UCSD-AML1 (cell line): ENCODE measurements around the gene ENPP3.

Experiments used
- DNase-seq: peaks from one replicate; lab custom pipeline; 2025; ENCODE audit not compliant: unreplicated experiment; lab: John Stamatoyannopoulos, UW

Gene ENPP3

GRCh38 chr6:131642565-131642964, 5.5 kb downstream of the ENPP3 start:
- DNase-seq, result no peak

GRCh38 chr6:131642987-131643611, 6.0 kb downstream of the ENPP3 start:
- DNase-seq, result no peak

GRCh38 chr6:131643855-131644460, 6.9 kb downstream of the ENPP3 start:
- DNase-seq, result no peak

GRCh38 chr6:131644921-131645320, 7.8 kb downstream of the ENPP3 start:
- DNase-seq, result no peak

GRCh38 chr6:131645846-131646245, 8.7 kb downstream of the ENPP3 start:
- DNase-seq, result no peak

- no peak for DNase-seq
These were observed 9.2 kb downstream of the ENPP3 start for GRCh38 chr6:131646249-131646670.

GRCh38 chr6:131651782-131652181, 14.7 kb downstream of the ENPP3 start:
- no peak for DNase-seq

- no peak for DNase-seq
These were observed 15.4 kb downstream of the ENPP3 start for GRCh38 chr6:131652472-131652871.

GRCh38 chr6:131654326-131654725, 17.2 kb downstream of the ENPP3 start:
- DNase-seq, result no peak

- no peak for DNase-seq
These were observed 18.3 kb downstream of the ENPP3 start for GRCh38 chr6:131655387-131655786.

GRCh38 chr6:131655951-131656350, 18.8 kb downstream of the ENPP3 start:
- DNase-seq, result no peak

GRCh38 chr6:131656667-131657066, 19.6 kb downstream of the ENPP3 start:
- DNase-seq, result no peak

GRCh38 chr6:131657222-131657621, 20.1 kb downstream of the ENPP3 start:
- DNase-seq, result no peak

- DNase-seq, result no peak
These were observed 20.6 kb downstream of the ENPP3 start for GRCh38 chr6:131657630-131658111.

GRCh38 chr6:131658287-131658686, 21.2 kb downstream of the ENPP3 start:
- DNase-seq, result no peak

- DNase-seq, result no peak
These were observed 23.1 kb downstream of the ENPP3 start for GRCh38 chr6:131660195-131660594.

GRCh38 chr6:131663578-131664165, 26.6 kb downstream of the ENPP3 start:
- no peak for DNase-seq

GRCh38 chr6:131669891-131670290, 32.8 kb downstream of the ENPP3 start:
- DNase-seq, result no peak

GRCh38 chr6:131673184-131673583, 36.1 kb downstream of the ENPP3 start:
- DNase-seq, result no peak

- DNase-seq, result no peak
These were observed 41.3 kb downstream of the ENPP3 start for GRCh38 chr6:131678442-131678841.

- no peak for DNase-seq
These were observed 43.8 kb downstream of the ENPP3 start for GRCh38 chr6:131680868-131681267.

- DNase-seq, result no peak
These were observed 44.5 kb downstream of the ENPP3 start for GRCh38 chr6:131681585-131681984.
